BJ (cell line): ENCODE results near the gene IDH2. TPM values are rescaled to one million over a fixed set of nuclear protein-coding genes. Genes with fewer than 3 reads are reported as not detected.

Experiments used
- CTCF ChIA-PET: fragments of 350-600 bp; formaldehyde crosslinking; extraction: SDS; loops from one replicate; lab custom pipeline; 2021; ENCODE audit warnings: antibody characterized with exemption, inconsistent platforms; lab: Yijun Ruan, JAX
- POLR2A ChIA-PET: fragments of 300-600 bp; sonication (Branson Sonifier 250); formaldehyde crosslinking; extraction: SDS; loops from one replicate; lab custom pipeline; 2021; ENCODE audit warnings: antibody characterized with exemption; lab: Charles Lee
- DNase-seq: peaks from one replicate; pipeline ENCODE4 v3.0.0-alpha.2; 2011; ENCODE audit warnings: low read depth
- H3K27me3 ChIP-seq: 2 replicates; pipeline ENCODE4 v1.6.0; 2011; ENCODE audit warnings: low read length; ENCODE audit not compliant: control insufficient read depth, insufficient read depth
- H3K36me3 ChIP-seq: 2 replicates; pipeline ENCODE4 v1.5.1; 2011; ENCODE audit warnings: low read length; ENCODE audit not compliant: control insufficient read depth, insufficient read depth
- H3K4me3 ChIP-seq: 2 replicates; pipeline ENCODE4 v1.5.1; 2011; ENCODE audit warnings: low read depth, mild to moderate bottlenecking, control low read depth, low read length
- polyA plus RNA-seq: library from polyadenylated mRNA; depleted of rRNA; stranded (reverse); fragments of >200 nt; gene quantifications from 2 replicates; pipeline ENCODE4 v1.2.3, GENCODE V29; 2011
- TF ChIP-seq, protein P1 (sequence below): IDR thresholded peaks from 2 replicates; pipeline ENCODE4 v1.5.1; 2011; ENCODE audit warnings: low read depth, mild to moderate bottlenecking, control low read depth, inconsistent platforms, low read length, moderate library complexity; ENCODE audit not compliant: insufficient read depth

Gene IDH2
- polyA plus RNA-seq, 1 experiment, result 164 TPM

DNA sequence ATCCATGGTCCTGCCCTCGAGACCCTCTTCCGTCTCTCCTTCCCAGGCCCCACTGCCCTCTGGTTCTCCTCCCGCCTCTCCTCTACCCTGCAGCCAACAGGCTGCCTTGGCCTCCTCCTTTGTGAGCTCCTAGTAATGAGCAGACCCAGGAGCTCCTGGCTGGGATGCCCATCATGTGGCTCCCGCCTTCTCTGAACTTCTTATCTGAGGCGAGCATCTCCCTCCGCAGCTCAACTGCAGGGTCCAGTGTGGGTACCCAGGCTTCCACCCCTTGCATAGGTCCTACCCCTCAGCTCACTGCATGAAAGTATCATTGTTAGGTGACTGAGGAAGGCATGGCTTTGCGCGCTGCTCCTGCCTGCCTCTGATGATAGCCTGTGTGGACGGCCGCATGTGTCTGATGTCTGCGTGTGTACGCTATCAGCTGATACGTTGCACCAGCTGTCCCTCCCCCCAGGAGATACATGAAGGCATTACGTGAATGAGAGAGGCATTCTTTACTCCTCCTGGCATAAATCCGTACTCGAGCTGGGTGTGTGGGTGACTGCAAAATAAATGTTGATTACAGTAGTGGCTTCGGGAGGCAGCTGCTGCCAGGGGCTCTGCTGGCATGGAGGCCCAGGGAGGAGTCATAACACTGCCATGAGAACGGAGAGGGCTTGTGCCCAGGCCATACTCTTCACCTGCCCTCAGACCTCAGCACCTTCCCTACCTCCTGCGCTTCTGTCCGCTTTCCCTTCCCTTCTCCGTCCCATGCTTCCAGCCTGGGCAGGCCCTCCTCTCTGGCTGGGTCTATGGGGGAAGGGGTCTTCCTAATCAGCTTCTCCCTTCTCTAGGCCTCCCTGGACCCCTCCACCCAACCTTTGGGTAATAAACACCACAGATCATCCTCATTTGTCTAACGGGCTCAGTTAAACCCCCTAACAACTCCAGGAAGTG is 52.3 kb downstream of the IDH2 start:
- DNase-seq, result no peak
- no peaks in the 10 kb centered on the region for H3K27me3 ChIP-seq
- H3K36me3 ChIP-seq, result no peaks in the 10 kb centered on the region
- H3K4me3 ChIP-seq, result no peak overlapping the region
- ChIA-PET POLR2A (no interaction called here), CTCF (interaction anchor here (0.6 to 1.0 kb wide), 5 partner anchors 8 to 22 kb away, joined by 3 read pairs; no protein-coding TSS in a partner anchor)
- TF ChIP-seq, protein P1, sequence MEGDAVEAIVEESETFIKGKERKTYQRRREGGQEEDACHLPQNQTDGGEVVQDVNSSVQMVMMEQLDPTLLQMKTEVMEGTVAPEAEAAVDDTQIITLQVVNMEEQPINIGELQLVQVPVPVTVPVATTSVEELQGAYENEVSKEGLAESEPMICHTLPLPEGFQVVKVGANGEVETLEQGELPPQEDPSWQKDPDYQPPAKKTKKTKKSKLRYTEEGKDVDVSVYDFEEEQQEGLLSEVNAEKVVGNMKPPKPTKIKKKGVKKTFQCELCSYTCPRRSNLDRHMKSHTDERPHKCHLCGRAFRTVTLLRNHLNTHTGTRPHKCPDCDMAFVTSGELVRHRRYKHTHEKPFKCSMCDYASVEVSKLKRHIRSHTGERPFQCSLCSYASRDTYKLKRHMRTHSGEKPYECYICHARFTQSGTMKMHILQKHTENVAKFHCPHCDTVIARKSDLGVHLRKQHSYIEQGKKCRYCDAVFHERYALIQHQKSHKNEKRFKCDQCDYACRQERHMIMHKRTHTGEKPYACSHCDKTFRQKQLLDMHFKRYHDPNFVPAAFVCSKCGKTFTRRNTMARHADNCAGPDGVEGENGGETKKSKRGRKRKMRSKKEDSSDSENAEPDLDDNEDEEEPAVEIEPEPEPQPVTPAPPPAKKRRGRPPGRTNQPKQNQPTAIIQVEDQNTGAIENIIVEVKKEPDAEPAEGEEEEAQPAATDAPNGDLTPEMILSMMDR, result no peak

- ChIA-PET POLR2A (no interaction called here), CTCF (interaction anchor here (0.9 to 1.0 kb wide), 3 partner anchors 8 to 12 kb away, joined by 3 read pairs; no protein-coding TSS in a partner anchor)
- H3K36me3 ChIP-seq, result no peaks in the 10 kb centered on the region
- no peak for DNase-seq
- H3K27me3 ChIP-seq, result no peaks in the 10 kb centered on the region
- TF ChIP-seq, protein P1, result no peak
- H3K4me3 ChIP-seq, result no peak overlapping the region
Measured at GRCh38 chr15:90049030-90049429, 53.2 kb downstream of the IDH2 start.

DNA sequence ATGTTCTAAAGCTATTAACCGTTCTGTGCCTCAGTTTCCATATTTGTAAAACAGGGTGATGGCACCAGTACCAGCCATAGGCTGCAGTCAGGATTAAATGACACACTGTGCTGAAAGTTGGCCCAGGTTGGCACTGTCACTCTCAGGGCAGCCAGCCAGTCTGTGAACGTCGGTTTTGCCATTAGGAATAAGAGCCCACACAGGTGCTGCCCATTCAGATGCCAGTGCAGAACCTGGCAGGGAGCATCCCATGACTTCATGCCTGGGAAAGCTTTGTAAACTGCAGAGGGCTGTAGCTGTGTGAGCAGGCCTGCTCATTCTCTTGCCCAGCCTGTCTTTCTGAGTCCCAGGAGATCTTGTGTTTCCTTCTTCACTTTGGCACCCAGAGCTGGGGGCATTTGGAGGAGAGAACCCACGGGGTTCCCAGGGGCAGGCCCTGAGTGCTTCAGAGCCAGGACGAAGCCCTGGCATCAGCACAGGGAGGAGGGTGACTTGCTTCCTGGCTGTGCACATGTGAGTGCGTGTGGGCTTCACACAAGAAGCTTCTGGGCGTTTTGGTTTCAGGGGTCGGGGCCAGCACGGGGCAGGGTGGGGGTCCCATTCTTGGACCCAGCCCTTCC is 54.2 kb downstream of the IDH2 start:
- H3K27me3 ChIP-seq, result no peaks in the 10 kb centered on the region
- no peak for DNase-seq
- H3K4me3 ChIP-seq, result no peak overlapping the region
- TF ChIP-seq, protein P1, result no peak
- POLR2A ChIA-PET, result no interaction called here
- no peaks in the 10 kb centered on the region for H3K36me3 ChIP-seq
- CTCF ChIA-PET, result no interaction called here

DNA sequence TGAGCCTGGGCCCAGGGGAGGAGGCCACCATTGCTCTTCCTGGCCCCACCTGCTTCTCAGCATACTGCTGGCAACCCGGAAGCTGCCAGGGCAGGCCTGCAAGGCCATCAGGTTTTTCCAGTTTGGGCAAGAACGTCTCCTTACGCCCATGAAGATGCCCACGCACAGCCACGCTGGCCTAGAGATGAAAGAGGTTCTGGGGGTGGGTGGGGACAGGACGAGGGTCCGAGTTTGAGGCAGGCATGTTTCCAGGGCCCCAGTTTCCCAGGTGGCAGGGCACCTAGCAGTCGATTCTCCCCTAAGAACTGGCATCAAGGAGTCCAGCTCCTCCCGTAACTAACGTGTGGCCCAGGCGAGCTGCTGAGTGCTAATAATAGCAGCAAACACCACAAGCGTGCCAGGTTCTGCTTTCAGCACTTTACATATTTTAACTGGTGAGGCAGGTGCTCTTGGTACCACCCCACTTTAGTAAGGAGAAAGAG is 55.3 kb downstream of the IDH2 start:
- H3K27me3 ChIP-seq, result no peaks in the 10 kb centered on the region
- H3K36me3 ChIP-seq, result no peaks in the 10 kb centered on the region; the same call in 1 of the 2 replicates
- TF ChIP-seq, protein P1, result no peak
- ChIA-PET CTCF (interaction anchor here (0.6 kb wide), 1 partner anchor 24 kb away, joined by 3 read pairs; no protein-coding TSS in a partner anchor), POLR2A (no interaction called here)
- no peak for DNase-seq
- H3K4me3 ChIP-seq, result no peak overlapping the region

DNA sequence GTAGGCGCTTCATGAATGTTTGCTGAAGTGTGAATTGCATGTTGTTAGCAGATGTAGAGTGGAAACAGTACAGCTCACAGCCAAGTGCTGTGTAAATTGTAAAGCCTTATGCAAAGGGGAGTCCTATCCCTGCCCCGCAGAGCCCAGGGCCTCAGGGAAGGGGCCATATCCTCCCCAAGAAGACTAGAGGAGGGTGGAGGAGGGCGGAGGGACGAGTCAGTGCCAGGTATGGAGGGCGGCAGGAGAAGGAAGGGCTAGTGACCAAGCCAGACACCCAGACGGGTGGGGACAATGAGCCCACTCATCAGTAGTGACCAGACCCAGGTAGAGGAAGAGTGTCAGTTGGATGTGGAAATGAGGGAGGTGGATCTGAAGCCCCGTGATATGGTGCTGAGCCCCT is 56.0 kb downstream of the IDH2 start:
- TF ChIP-seq, protein P1, result no peak
- no peak for DNase-seq
- POLR2A ChIA-PET, result no interaction called here
- no peak overlapping the region for H3K4me3 ChIP-seq
- H3K36me3 ChIP-seq, result no peaks in the 10 kb centered on the region; the same call in 1 of the 2 replicates
- H3K27me3 ChIP-seq, result no peaks in the 10 kb centered on the region
- CTCF ChIA-PET, result interaction anchor here (1.1 kb wide), 1 partner anchor 10 kb away, joined by 3 read pairs; no protein-coding TSS in a partner anchor
